GM12878 (cell line): ENCODE measurements around the gene ST6GAL2. TPM values are rescaled to one million over a fixed set of nuclear protein-coding genes. Genes with fewer than 3 reads are reported as not detected.

Experiments used
- ATAC-seq: fragments of 200-7000 bp; cut with Tn5 transposase; 3 replicates; pipeline ENCODE4 v1.9.1; 2020; ENCODE audit warnings: mild to moderate bottlenecking, moderate library complexity
- BruUV-seq: library from RNA; stranded (reverse); fragments of 400-500 nt; replicated peaks from 2 replicates; lab custom pipeline; 2021; lab: Mats Ljungman, UMichigan
- CTCF ChIA-PET: fragments of 300-600 bp; sonication (Branson Sonifier 250); formaldehyde crosslinking; extraction: SDS; loops from one replicate; lab custom pipeline; 2021; ENCODE audit warnings: inconsistent platforms; lab: Yijun Ruan, JAX
- POLR2A ChIA-PET: fragments of 350-600 bp; formaldehyde crosslinking; extraction: SDS; loops from one replicate; lab custom pipeline; 2021; ENCODE audit warnings: inconsistent platforms; lab: Charles Lee
- RAD21 ChIA-PET: fragments of 300-600 bp; sonication (Branson Sonifier 250); formaldehyde crosslinking; loops from one replicate; lab custom pipeline; 2023; ENCODE audit warnings: antibody characterized with exemption; ENCODE audit not compliant: unreplicated experiment; lab: Charles Lee
- SMC1A ChIA-PET: fragments of 300-600 bp; sonication (Branson Sonifier 250); formaldehyde crosslinking; loops from one replicate; lab custom pipeline; 2023; ENCODE audit not compliant: unreplicated experiment, uncharacterized antibody; lab: Charles Lee
- DNase-seq: peaks from one replicate; pipeline ENCODE4 v3.0.0-alpha.2; 2011; ENCODE audit warnings: low read depth, low spot score
- FAIRE-seq: peaks from 3 replicates; lab custom pipeline; 2011; peaks lifted over from hg19 to GRCh38; lab: Jason Lieb, UNC
- H2AFZ ChIP-seq: 2 replicates; pipeline ENCODE4 v1.6.0; 2011; ENCODE audit warnings: low read depth, low read length, control low read depth; ENCODE audit not compliant: control insufficient read depth
- H3K27ac ChIP-seq: 2 replicates; pipeline ENCODE4 v1.5.1; 2011; ENCODE audit warnings: control low read depth; ENCODE audit not compliant: control insufficient read depth, insufficient read depth
- H3K27me3 ChIP-seq, 2 experiments: replicated peaks in 1 of 2; 2 replicates each; pipeline versions ENCODE4 v1.6.0 to v1.6.1; 2011; ENCODE audit warnings: low read length in 1 of 2; ENCODE audit not compliant: control insufficient read depth in 2 of 2, insufficient read depth in 2 of 2
- H3K36me3 ChIP-seq, 2 experiments: 2 replicates each; pipeline ENCODE4 v1.5.1; 2011; ENCODE audit warnings: low read length in 1 of 2; ENCODE audit not compliant: control insufficient read depth in 2 of 2, insufficient read depth in 2 of 2
- H3K4me1 ChIP-seq: 2 replicates; pipeline ENCODE4 v1.6.1; 2011; ENCODE audit warnings: mild to moderate bottlenecking, low read length, moderate library complexity, mixed read lengths; ENCODE audit not compliant: control insufficient read depth, insufficient read depth
- H3K4me2 ChIP-seq: 2 replicates; pipeline ENCODE4 v1.6.0; 2011; ENCODE audit warnings: control low read depth; ENCODE audit not compliant: control insufficient read depth, insufficient read depth
- H3K4me3 ChIP-seq: fragments of 200-600 bp; sonication (generic); 2 replicates; pipeline ENCODE4 v1.5.1; 2016
- H3K79me2 ChIP-seq: 2 replicates; pipeline ENCODE4 v1.6.0; 2011; ENCODE audit warnings: low read length; ENCODE audit not compliant: control insufficient read depth, insufficient read depth
- H3K9ac ChIP-seq: 2 replicates; pipeline ENCODE4 v1.8.0; 2011; ENCODE audit warnings: low read length, control low read depth, mixed read lengths; ENCODE audit not compliant: control insufficient read depth, insufficient read depth
- H3K9me3 ChIP-seq: replicated peaks from 3 replicates; pipeline ENCODE4 v1.5.1; 2011; ENCODE audit warnings: mild to moderate bottlenecking, low read length; ENCODE audit not compliant: control insufficient read depth, insufficient read depth
- H4K20me1 ChIP-seq: 2 replicates; pipeline ENCODE4 v1.6.0; 2011; ENCODE audit not compliant: control insufficient read depth, insufficient read depth
- E2F4 ChIP-seq: IDR thresholded peaks from 2 replicates; pipeline ENCODE4 v1.6.1; 2012; ENCODE audit warnings: low read depth, low read length, improper control_type of control experiment
- E2F8 ChIP-seq: fragments of 450-650 bp; IDR thresholded peaks from 2 replicates; pipeline ENCODE4 v1.6.1; 2018; ENCODE audit warnings: mild to moderate bottlenecking, low read depth, moderate library complexity; ENCODE audit not compliant: partially characterized antibody
- EP300 ChIP-seq, 2 experiments: fragments of 150-350 bp in 1 of 2; IDR thresholded peaks; 2 replicates each; pipeline ENCODE4 v1.6.1; 2011 to 2012; ENCODE audit warnings: low read depth in 2 of 2, low read length in 2 of 2, borderline replicate concordance in 1 of 2, improper control_type of control experiment in 1 of 2, inconsistent platforms in 1 of 2; ENCODE audit not compliant: control insufficient read depth in 1 of 2
- ETV6 ChIP-seq, 2 experiments: fragments of 450-650 bp in 1 of 2; IDR thresholded peaks in 1 of 2; conservative IDR thresholded peaks in 1 of 2; 2 replicates each; pipeline ENCODE4 v1.6.1; 2014; ENCODE audit warnings: antibody characterized with exemption in 1 of 2, borderline replicate concordance in 1 of 2, low read depth in 1 of 2, mild to moderate bottlenecking in 1 of 2, moderate library complexity in 1 of 2
- LARP7 ChIP-seq: fragments of 450-650 bp; IDR thresholded peaks from 2 replicates; pipeline ENCODE4 v1.6.1; 2017; ENCODE audit warnings: mild to moderate bottlenecking
- MEF2A ChIP-seq: IDR thresholded peaks from 2 replicates; pipeline ENCODE4 v1.6.1; 2011; ENCODE audit warnings: low read depth, mild to moderate bottlenecking, low read length, moderate library complexity; ENCODE audit not compliant: insufficient read depth
- MLLT1 ChIP-seq: fragments of 450-650 bp; IDR thresholded peaks from 2 replicates; pipeline ENCODE4 v1.6.1; 2016; ENCODE audit warnings: mild to moderate bottlenecking
- NFXL1 ChIP-seq: fragments of 450-650 bp; IDR thresholded peaks from 2 replicates; pipeline ENCODE4 v1.6.1; 2017; ENCODE audit warnings: antibody characterized with exemption, mild to moderate bottlenecking, borderline replicate concordance
- SMAD1 ChIP-seq: fragments of 450-650 bp; IDR thresholded peaks from 2 replicates; pipeline ENCODE4 v1.6.1; 2018; ENCODE audit warnings: mild to moderate bottlenecking, low read depth; ENCODE audit not compliant: partially characterized antibody
- SUPT20H ChIP-seq: IDR thresholded peaks from 2 replicates; pipeline ENCODE4 v1.6.1; 2011; ENCODE audit warnings: low read depth, mild to moderate bottlenecking, low read length, moderate library complexity, borderline replicate concordance; ENCODE audit not compliant: control insufficient read depth
- WGBS: methylation state at CpG from one replicate; pipeline ENCODE4 v1.1.6; 2016; ENCODE audit warnings: low lambda C conversion rate; ENCODE audit not compliant: insufficient replicate concordance, insufficient coverage; ENCODE audit errors: missing lambda C conversion rate; 5-methylcytosine and 5-hydroxymethylcytosine counted together
- in situ Hi-C: fragments of 300-500 bp; cut with MboI; formaldehyde crosslinking; loops from 9 replicates; pipeline ENCODE4 v1.14.3; 2018; ENCODE audit warnings: mixed read lengths
- intact Hi-C: fragments of 100-400 bp; cut with micrococcal nuclease; formaldehyde crosslinking; loops from one replicate; pipeline ENCODE4 v1.14.2; 2022; ENCODE audit not compliant: unreplicated experiment
- polyA plus RNA-seq, 11 experiments: library from polyadenylated mRNA; depleted of rRNA in 4 of 11; unstranded in 6 of 11; stranded (reverse) in 5 of 11; fragments of >200 nt; fragmentation: Nextera tagmentation in 4 of 11; fragmentation: Illumina TruSeq in 1 of 11; extraction: Ambion mirVana in 4 of 11; extraction: Trizol in 1 of 11; gene quantifications; 1 replicate in 1 of 11; 2 replicates in 10 of 11; pipeline versions ENCODE4 v1.2.1 to v1.2.3, GENCODE V29; 2011 to 2016; ENCODE audit warnings: inconsistent platforms in 2 of 11, missing spikeins in 2 of 11, low read depth in 1 of 11
- total RNA-seq, 4 experiments: library from RNA; depleted of rRNA in 3 of 4; stranded (reverse); fragments of >200 nt in 3 of 4; fragmentation: Illumina TruSeq in 1 of 4; extraction: Trizol in 1 of 4; gene quantifications; 2 replicates each; pipeline versions ENCODE4 v1.2.1 to v1.2.3, GENCODE V29; 2013 to 2021

ST6GAL2 gene
- total and polyA plus RNA-seq, 10 of the 15 experiments (the other 5 are each of a cell fraction or from before 2014, with no cell fraction given): not detected

- H3K79me2 ChIP-seq: no peaks in the 10 kb centered on the region
- ATAC-seq: no peak
- H3K4me3 ChIP-seq: no peak overlapping the region
- no peak overlapping the region for H2AFZ ChIP-seq
- TF ChIP-seq NFXL1 (no peak), E2F8 (no peak)
- RAD21 ChIA-PET: no interaction called here
- no peaks in the 10 kb centered on the region for H3K9me3 ChIP-seq
- intact Hi-C loops (no loop called here), in situ Hi-C loops (no loop called here)
- no peaks in the 10 kb centered on the region for H3K27me3 ChIP-seq
- H3K9ac ChIP-seq: no peak overlapping the region
- H3K27ac ChIP-seq: no peak overlapping the region
- SMC1A ChIA-PET: no interaction called here
- DNase-seq: no peak
- no TSS peak for BruUV-seq
- CTCF ChIA-PET: no interaction called here
- WGBS: 0% methylated on average over 5 of the region's 5 CpGs
- H3K4me1 ChIP-seq: no peaks in the 10 kb centered on the region
- H3K4me2 ChIP-seq: no peak overlapping the region
- H4K20me1 ChIP-seq: no peaks in the 10 kb centered on the region
- no peaks in the 10 kb centered on the region for H3K36me3 ChIP-seq
- POLR2A ChIA-PET: no interaction called here
- FAIRE-seq: no peak
These were observed 87.0 kb downstream of the ST6GAL2 start for GRCh38 chr2:106798826-106799552.

- Histone ChIP-seq H3K27ac (no peak overlapping the region), H3K79me2 (no peaks in the 10 kb centered on the region), H3K4me1 (no peaks in the 10 kb centered on the region), H3K4me2 (no peak overlapping the region), H3K27me3 (no peaks in the 10 kb centered on the region), H3K9me3 (no peaks in the 10 kb centered on the region), H3K36me3 (no peaks in the 10 kb centered on the region), H3K9ac (no peak overlapping the region), H3K4me3 (no peak overlapping the region), H2AFZ (no peak overlapping the region), H4K20me1 (no peaks in the 10 kb centered on the region)
- ChIA-PET SMC1A (no interaction called here), CTCF (no interaction called here), POLR2A (no interaction called here), RAD21 (no interaction called here)
- in situ Hi-C loops (no loop called here), intact Hi-C loops (no loop called here)
- no TSS peak for BruUV-seq
- WGBS: 43% methylated on average over 5 of the region's 5 CpGs
- FAIRE-seq (no peak), ATAC-seq (no peak), DNase-seq (no peak)
- TF ChIP-seq ETV6 (conservative IDR thresholded peaks at IDR 0.05 in 1 of 2, IDR thresholded peaks at IDR 0.05 in 1 of 2; ENCODE audit: borderline replicate concordance in 1 of 2, low read depth in 1 of 2) (no peak), E2F4 (no peak), SUPT20H (no peak), LARP7 (no peak), EP300 (IDR thresholded peaks at IDR 0.05; ENCODE audit: borderline replicate concordance in 1 of 2, control insufficient read depth in 1 of 2, low read depth in 2 of 2, low read length in 2 of 2) (no peak), MEF2A (no peak), SMAD1 (no peak), MLLT1 (no peak)
These were observed 88.5 kb downstream of the ST6GAL2 start for GRCh38 chr2:106797494-106797893.
